ENCODE data around the gene SLC5A2.

Gene SLC5A2

DNA sequence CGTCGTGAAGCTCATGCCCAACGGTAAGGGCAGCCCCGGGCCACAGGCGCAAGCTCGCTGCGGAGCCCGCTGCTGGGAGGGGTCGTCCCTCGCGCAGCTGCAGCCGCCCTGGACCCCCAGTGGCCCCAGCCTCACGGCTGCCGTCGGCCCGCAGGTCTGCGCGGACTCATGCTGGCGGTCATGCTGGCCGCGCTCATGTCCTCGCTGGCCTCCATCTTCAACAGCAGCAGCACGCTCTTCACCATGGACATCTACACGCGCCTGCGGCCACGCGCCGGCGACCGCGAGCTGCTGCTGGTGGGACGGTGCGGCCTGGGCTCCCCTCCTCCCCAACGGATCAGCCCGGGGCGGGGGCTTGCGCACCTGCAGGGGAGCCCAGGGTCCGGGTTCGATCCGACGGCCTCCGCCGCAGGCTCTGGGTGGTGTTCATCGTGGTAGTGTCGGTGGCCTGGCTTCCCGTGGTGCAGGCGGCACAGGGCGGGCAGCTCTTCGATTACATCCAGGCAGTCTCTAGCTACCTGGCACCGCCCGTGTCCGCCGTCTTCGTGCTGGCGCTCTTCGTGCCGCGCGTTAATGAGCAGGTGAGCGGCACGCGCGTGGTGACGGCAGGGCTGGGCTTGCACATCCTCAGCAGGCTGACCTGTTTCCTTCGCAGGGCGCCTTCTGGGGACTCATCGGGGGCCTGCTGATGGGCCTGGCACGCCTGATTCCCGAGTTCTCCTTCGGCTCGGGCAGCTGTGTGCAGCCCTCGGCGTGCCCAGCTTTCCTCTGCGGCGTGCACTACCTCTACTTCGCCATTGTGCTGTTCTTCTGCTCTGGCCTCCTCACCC lies 5.8 kb downstream of the SLC5A2 start:
- no peak for DNase-seq (ENCODE audit: extremely low read depth, low read depth)
- TF ChIP-seq CTCF (IDR thresholded peaks at IDR 0.05; ENCODE audit: low read depth, low read length): no peak; the same call in 1 of the 2 replicates

- no peak for DNase-seq (ENCODE audit: extremely low read depth, low read depth)
- TF ChIP-seq CTCF (IDR thresholded peaks at IDR 0.05; ENCODE audit: low read depth, low read length): no peak
Measured at GRCh38 chr16:31489298-31489564, 6.3 kb downstream of the SLC5A2 start.

DNA sequence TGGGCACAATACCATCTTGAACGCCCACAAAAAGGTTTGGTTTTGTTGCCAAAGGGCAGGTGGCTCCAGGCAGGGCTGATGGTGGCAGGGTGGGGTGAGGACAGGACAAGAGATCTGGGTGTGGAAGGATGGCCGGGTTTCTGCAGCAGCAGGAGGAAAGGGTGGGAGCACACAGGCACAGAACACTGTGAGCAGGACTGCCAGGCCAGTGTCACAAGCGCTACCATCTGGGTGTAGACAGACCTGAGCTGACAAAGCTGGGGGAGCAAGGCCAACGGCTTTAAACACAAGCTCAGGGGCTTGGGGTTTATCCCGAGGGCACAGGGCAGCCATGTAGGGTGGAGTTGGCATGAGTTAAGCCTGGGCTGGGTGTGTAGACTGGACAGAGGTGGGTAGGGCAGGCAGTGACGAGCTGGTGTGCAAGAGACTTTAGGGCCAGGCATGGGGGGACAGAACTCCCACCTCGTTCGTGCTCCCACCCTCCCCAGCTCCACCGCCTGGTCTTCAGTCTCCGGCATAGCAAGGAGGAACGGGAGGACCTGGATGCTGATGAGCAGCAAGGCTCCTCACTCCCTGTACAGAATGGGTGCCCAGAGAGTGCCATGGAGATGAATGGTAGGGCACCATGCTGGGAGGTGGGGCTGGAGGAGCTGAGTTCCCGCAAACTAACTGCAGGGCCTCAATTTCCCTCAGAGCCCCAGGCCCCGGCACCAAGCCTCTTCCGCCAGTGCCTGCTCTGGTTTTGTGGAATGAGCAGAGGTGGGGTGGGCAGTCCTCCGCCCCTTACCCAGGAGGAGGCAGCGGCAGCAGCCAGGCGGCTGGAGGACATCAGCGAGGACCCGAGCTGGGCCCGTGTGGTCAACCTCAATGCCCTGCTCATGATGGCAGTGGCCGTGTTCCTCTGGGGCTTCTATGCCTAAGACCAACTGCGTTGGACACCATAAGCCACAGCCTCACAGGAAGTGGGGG lies 7.0 kb downstream of the SLC5A2 start:
- no peak for TF ChIP-seq CTCF (IDR thresholded peaks at IDR 0.05; ENCODE audit: low read depth, low read length)
- DNase-seq (ENCODE audit: extremely low read depth, low read depth): no peak

GRCh38 chr16:31491778-31492418 lies 9.0 kb downstream of the SLC5A2 start:
- no peak for DNase-seq (ENCODE audit: extremely low read depth, low read depth)
- TF ChIP-seq CTCF (IDR thresholded peaks at IDR 0.05; ENCODE audit: low read depth, low read length): no peak

- no peak for DNase-seq (ENCODE audit: extremely low read depth, low read depth)
- no peak for TF ChIP-seq CTCF (IDR thresholded peaks at IDR 0.05; ENCODE audit: low read depth, low read length)
Measured at GRCh38 chr16:31493506-31494125, 10.7 kb downstream of the SLC5A2 start.

GRCh38 chr16:31496670-31497069 lies 13.7 kb downstream of the SLC5A2 start:
- no peak for DNase-seq (ENCODE audit: extremely low read depth, low read depth)
- TF ChIP-seq CTCF (IDR thresholded peaks at IDR 0.05; ENCODE audit: low read depth, low read length): no peak
